GM21737 (cell line): ENCODE data around the gene AP2A2.

ENCODE experiments used
- ATAC-seq: cut with Tn5 transposase; IDR thresholded peaks from one replicate; pipeline ENCODE4 v1.9.1; 2021; ENCODE audit warnings: mild to moderate bottlenecking, moderate library complexity; ENCODE audit not compliant: unreplicated experiment

Gene AP2A2

DNA sequence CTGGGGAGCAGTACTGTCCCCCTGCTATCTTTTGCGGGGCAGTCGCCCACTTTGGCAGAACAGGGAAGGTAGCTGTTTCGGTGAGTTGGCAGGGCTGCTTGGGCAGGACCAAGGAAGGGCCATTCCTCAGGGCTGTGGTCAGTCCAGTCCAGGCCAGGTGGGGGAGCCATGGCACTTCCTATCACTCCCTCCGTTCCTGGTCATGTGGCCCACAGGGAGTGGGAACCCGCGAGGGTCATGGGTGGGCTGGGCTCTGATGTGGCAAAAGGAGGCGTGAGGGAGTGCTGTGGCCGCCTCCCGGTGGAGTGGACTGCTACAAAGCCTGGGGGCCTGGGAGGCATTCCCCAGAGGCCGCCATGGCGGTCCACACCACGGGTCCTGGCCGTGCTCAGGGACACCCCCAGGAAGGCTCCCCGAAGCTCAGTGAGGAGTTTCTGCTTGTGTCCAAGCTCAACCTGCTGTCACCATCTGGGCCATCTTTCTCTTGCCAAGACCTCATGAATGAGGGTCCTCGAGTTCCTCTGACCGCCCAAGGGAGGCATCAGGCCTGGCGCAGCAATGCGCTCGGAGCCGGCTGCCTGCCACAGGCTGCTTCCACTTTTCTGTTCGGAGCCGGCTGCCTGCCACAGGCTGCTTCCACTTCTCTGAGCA, 27.0 kb upstream of the AP2A2 start:
- ATAC-seq: no peak

DNA sequence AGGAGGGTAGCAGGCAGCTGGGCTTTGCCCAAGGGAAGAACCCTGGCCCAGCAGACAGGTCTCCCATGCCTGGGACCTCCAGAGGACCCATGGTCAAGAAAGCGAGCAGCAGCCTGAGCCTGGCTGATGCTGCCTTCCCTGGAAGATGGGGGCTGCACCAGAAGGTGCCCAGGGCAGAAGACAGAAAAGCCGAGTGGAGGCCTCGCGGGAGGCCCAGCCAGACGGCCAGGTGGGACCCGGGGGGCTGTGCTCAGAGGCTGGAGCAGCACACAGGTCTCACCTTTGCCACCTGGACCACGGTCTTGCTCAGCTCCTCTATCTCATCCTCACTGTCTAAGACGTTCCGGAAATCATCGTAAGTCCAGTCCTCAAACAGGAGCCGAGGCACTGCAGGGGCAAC, 25.9 kb upstream of the AP2A2 start:
- no peak for ATAC-seq

DNA sequence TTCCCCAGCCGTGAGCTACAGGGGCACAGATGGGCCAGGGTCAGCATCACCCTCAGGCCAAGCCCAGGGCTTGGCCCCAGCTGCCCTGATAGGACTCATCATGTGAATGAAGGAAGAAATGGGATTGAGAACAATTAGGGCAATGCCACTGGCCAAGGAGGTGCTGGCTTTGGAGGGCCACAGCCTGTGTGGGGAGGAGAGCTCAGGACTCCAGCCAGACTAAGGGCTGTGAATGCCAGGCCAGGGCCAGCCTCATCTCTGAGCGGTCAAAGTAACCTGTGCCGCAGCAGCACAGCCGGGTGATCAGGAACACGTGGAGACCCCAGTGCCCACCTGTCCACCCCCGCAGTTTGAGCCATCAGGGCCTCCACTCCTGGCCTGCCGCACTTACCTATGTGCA, 25.1 kb upstream of the AP2A2 start:
- no peak for ATAC-seq

DNA sequence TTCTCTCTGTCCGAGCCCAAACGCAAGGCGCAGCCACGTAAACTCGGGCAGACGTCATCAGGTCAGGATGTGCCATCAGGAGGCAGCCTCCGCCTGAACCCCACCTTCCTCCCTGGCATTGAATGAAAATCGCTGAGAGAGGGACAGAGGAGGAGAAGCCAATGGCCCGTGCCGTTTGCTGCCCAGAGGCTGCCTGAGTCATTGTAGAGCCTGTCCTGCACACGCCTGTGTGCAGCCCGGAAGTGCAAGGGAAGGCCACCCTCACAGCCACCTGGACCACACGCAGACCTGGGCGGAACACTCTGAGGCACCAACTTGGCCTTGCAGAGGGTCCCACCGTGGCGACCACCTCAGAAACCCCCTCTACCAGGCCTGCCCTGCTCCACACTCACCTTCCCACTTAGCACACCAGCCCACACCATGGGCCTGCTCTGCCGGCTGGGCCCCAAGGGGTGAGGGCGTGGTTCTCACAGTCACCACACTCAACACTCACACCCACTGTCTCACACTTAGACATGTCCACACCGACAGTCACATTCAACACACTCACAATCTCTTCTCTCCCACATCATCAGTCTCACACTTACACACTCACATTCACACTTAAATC, 24.1 kb upstream of the AP2A2 start:
- ATAC-seq: no peak

DNA sequence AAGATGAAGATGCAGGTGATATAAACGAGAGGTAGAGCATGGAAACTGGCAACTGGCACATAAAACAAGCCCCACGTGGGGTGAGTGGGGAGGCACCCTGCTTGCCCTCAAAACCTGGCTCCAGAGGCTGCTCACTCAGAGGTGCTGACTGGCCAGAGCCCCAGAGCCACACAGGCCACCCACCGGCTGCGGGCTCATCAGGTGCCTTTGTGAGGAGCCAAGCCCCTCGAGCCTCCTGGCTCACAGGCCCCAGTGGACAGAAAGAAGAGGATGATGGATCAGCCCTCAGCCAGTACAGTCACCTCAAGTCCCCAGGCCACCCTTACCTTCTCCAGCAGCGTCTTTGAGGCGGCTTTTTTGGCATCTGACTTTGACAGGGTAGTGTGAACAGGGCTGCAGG, 21.3 kb upstream of the AP2A2 start:
- ATAC-seq: no peak

DNA sequence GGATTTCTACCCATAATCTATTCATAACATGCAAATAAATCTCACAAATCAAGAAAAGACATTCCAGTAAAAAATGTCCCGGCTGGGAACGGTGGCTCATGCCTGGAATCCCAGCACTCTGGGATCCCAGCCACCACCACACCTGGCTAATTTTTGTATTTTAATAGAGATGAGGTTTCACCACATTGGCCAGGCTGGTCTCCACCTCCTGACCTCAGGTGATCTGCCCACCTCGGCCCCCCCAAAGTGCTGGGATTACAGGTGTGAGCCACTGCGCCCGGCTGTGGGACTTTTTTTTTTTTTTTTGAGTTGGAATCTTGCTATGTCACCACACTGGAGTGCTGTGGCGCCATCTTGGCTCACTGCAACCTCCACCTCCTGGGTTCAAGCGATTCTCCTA, 19.7 kb upstream of the AP2A2 start:
- ATAC-seq: no peak

DNA sequence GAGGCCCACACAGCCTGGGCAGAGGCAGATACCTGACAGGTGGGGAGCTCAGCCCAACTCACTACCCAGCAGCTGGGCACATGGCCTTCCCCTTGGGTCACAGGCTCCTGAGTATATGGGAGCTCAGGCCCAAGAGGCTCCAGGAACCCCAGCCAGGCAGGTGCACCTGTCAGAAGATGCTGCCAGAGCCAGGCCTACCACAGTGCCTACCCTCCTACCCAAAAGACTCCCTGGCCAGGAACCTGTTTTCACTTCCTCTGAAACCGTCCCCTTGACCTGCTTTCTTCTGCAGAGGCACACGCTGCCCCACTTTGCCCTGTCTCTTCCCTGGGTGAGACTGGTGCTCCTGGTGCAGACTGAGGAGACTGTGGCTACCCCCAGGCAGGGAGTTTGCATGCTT, 18.0 kb upstream of the AP2A2 start:
- ATAC-seq: no peak

DNA sequence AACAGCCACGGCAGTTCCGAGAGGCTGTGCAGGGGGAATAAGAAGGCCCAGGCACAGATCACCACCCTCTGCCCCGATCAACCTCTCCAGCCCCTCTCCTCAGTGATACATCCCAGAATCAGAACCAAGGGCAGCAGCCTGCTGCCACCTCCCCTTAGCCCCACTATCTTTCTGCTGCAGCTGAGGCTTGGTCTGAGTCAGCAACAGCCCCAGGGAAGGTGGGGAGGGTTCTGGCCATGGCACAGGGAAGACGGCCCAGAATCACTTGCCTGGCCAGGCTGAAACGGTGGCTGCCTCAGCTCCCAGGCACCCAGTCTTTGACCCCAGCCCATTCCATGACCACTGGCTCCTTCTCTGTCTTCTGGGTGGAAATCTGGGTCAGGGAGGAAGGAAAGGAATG, 17.4 kb upstream of the AP2A2 start:
- no peak for ATAC-seq

DNA sequence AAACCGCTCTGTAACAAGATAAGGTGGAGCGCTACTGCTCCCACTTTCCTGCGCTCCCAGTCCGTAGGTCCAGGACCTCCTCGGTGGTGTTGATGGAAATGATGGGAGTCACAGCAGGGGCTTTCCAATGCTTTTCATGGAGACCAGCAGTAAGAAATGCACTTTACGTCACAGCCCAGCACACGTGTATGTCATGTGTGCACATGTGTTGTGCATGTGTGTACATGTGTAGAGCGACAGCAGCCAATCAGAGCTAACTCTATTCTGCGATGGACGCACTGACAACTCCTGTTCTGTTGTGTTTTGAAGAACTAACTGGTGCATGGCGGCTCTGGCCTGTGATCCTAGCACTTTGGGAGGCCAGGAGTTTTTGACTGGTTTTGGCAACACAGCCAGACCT, 16.3 kb upstream of the AP2A2 start:
- no peak for ATAC-seq

DNA sequence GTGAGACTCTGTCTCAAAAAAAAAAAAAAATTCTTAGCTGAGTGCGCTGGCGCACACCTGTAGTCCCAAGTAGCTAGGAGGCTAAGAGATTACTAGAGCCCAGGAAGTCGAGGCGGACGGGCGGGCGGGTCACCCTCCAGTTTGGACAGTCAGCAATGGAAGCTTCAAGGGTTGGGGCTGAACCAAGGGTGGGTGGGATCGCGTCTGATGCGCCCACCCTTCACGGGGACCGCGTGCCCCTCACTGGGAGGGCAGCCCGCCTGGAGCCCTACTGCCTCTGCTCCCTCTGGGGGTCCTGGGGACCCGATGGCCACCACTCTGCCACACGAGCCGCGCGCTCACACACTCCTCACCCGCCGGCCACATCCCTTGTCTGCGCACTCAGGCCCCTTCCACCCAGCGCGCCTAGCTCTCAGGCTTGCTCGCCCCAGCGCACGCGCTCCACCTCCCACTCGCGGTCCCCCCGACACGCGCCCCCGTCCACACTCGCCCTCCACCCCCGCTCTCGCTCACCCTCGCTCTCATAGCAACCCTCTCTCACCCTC, 15.6 kb upstream of the AP2A2 start:
- ATAC-seq: no peak

DNA sequence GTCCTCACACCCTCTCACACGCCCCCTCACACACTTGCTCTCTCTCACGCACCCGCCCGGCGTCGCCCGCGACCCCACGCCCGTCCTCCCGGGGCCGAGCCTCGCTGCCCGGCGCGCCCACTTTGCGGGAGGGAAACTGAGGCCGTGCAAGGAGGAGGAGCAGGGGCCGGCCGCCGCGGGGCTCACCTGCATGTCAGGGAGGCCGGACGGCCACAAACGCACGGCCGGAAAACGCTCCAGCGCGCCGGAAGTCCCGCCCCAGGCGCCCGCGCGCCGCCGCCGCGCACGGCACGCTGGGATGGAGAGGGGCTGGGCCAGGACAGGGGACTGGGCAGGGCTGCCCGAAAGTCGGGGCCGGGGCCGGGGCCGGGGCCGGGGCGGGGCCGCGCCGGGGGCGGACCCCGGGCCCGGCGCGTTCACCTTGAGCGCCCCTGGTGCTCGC, 15.1 kb upstream of the AP2A2 start, which contains the start of gene CHID1:
CHID1 (minus strand) TSS at position 222 of the 442 bp plus-strand sequence. CDS start 5,994 bp downstream, outside the sequence.
- ATAC-seq: peak; percentile 89

DNA sequence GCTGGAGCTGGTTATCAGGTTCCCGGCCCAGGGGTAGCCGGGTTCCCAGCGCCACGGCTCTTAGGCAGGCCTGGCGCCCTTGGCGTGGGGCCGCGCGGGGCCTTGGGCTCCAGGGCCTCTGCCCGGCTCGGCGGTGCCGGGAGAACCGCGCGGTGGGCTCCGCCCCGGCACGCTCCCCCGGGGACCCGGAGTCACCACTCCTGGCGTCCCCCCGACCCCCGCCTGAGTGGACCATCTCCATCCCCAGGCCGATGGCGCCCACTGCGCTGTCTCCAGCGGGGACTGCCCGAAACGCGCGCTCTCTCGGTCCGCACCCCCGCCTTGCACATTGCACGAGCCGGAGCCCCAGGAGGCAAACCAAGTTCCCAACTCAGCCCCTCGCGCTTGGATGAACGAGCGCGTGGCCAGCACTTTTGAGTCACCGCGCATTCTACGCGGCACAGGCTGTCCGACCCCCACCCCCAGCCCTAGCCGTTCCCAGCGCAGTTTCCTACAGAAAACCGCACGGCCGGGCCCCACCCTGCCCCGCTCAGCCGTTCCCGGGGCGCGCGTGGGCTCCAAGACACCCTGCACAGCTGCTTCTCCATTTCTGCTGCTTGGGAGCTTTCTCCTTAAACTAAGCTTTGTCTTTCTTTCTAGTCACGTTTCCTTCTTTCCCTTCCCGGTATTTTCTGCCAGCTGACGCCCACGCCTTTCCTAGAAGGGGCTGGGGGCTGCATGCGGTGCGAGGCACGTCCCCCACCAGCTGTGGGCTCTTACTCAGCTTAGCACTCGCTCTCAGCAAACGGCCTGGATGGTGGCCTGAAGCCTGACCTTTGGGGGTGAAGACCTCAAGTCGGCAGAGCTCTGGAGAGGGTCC, 14.4 kb upstream of the AP2A2 start:
- ATAC-seq: peak; percentile 28

DNA sequence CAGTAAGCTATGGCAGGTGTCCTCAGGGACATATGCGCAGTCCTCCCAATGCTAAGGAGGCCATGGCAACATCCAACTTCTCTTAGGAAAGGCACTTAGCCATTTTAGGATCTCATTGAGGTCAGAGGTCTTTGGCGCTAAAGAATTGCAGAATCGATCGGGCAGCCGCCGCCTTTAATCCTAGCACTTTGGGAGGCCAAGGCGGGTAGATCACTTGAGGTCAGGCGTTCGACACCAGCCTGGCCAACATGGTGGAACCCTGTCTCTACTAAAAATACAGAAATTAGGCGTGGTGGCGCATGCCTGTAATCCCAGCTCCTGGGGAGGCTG, 13.8 kb upstream of the AP2A2 start:
- ATAC-seq: no peak

DNA sequence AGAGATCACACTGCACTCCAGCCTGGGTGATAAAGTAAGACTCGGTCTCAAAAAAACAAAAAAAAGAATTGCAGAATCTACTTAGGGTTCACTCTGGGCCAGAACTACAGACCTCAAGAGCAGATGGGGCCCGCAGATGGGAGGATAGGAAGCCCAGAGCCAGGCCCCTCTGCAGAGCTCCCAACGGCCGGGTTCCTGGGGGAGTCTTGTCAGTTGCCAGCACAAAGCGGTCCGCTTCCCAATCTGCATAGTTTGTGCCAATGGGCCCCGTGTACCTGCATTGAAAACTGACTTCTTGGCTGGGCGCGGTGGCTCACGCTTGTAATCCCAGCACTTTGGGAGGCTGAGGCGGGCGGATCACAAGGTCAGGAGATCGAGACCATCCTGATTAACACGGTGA, 13.4 kb upstream of the AP2A2 start:
- no peak for ATAC-seq

DNA sequence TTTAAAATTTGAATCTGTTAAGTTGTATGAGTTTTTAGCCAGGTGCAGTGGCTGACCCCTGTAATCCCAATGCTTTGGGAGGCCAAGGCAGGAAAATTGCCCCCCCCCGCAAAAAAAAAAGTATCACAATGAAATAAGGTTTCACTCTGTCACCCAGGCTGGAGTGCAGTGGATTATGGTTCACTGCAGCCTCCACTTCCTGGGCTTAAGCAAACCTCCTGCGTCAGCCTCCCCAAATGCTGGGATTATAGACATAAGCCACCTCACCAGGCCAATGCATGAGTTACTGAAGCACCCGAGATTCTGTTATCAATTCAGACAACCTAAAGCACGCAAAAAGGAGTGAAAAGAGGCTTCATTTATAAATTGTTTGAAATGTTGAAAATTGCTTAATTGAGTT, 12.6 kb upstream of the AP2A2 start:
- no peak for ATAC-seq

DNA sequence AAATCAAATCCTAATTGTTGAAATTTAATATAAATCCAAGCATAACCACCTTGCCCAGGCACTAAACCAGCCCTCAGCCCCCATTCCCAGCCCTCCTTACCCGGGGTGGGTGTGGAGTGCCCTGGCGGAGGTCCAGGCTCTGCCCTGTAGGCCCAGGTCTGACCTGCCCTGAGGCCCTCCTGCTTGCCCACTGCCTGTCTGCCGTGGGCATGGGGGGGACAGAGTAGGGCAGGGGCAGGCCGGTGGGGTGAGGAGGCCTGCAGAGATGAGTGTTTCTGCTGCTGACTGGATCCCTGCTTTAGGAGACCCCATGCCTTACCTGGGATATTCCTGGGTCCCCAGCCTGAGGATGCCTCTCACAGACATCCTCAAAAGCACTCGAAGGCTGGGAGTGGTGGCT, 11.5 kb upstream of the AP2A2 start:
- no peak for ATAC-seq

DNA sequence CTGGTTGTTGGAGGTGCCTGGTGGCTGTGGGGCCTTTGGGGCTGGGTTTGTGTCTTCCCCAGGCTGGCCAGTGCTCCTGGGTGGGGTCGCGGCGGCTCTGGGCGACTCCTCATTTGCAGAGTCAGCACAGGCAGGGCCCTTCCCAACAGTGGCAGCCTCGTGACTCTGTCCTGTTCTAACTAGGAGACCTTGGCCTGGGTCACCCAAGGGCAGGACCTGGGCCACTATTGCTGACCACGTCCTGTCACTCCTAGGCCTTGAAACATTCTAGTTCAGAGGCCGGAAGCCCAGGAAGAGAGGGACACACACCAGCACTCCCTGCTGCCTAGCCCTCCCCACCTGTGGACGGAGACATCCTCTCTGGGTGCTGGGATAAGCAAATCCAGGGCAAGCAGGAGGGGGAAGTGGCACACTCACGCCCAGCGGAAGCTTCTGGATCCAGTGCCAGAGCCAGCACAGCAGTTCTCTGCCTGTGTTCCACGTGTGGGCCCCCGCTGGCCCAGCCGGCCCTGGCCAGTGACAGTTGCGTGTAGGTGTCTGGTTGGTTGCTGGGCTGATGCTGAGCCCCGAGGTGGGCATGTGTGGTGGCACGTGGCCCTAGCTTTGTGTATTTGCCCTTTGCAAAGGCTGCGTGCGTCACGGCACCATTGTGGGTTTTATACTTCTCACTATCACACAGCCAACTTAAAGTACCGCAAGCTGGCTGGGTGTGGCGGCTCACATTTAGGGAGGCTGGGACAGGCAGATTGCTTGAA, 10.7 kb upstream of the AP2A2 start:
- ATAC-seq: no peak

DNA sequence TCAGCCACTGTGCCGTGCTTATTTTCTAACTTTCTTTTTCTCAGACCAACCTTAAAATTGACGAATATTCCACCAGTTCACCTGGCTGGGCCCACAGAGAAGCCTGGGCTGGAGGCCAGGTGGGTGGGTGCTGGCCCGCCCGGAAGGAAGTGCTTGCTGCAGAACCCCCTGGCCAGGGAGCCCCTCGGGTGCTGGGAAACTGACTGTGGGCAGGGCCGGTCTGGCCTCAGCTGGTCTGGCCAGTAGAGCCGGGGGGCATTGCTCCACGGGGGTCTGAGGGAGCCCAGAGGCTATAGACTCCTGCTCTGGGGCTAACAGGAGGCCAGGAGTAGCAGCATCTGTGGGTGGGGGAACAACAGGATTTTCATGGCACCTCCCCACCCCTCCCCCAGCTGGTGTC, 8.2 kb upstream of the AP2A2 start:
- no peak for ATAC-seq

DNA sequence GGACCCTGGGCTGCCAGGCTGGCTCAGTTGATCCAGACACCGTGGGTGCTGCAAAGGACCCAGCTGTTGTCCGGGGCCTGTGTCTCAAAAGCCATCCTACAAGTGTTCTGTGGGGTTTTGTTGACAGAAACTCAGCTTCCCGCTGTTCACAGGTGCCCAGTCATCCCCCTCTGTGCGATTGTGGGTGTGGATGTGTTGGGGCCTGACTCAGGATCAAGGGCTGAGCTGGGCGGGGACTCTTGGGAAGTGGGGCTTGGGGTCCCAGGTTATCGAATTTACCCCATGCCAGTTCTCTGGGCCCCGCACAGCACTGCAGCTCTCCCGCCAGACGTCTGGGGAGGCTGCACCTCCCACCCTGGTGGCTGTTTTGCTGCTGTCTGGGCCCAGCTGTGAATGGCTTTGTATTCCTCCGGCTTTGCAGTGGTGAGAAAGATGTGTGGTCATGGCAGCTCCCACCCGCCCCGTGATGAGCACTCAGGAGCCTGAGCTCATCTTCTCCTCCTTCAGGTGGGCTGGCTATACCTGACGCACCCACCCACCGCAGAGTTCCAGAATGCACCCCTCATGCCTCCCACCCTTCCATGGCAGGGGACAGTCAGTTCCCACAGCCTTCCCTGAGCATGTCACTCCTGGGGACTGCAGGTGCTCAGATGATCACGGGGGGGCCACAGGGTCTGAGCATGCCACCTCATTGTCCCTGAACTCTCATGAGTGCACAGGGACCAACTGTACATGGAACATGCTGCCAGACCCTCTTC, 3.6 kb upstream of the AP2A2 start:
- ATAC-seq: no peak

DNA sequence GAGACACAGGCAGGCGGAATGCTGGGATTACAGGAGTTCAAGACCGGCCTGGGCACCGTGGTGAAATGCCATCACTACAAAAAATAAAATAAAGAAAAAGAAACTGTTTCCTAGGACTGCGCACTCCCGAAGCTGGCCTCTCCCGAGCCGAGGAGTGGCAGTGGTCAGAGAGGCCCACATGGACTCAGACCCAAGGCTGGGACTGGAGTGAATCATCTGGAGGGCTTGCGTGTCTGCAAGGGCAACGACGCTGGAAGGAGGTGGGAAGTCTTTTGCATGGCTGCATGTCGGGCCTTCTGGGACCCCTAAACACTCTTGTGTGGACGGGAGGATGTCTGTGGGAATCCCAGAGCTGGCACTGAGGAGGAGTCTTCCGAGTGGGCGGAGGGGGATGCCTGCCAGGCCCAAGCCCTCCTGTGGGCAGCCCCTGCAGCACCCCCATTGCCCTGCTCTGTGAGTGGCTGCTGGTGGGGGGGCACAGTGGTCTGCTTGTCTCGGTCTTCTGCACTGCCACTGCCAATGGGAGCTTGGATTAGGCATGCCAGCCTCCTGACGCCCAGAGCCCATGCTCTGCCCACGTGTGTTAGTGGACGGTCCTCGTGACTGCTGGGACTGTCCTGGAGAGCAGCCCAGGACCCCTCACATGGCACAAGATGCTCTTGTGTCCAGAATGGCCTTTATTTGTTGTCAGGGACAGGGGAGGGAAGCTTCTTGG, 1.8 kb upstream of the AP2A2 start:
- ATAC-seq: no peak
